ENCODE results near the gene SH2D1B. TPM values are rescaled to one million over a fixed set of nuclear protein-coding genes. Genes with fewer than 3 reads are reported as not detected.
"Not testable (repeated sequence)": the region's sequence is repeated elsewhere in the genome, so short reads cannot be mapped to it uniquely, and the experiment has no call there.

Gene SH2D1B
- total and polyA plus RNA-seq, 2 donors (not counting 1 experiment from before 2014, with no cell fraction given), result 0.15 TPM

DNA sequence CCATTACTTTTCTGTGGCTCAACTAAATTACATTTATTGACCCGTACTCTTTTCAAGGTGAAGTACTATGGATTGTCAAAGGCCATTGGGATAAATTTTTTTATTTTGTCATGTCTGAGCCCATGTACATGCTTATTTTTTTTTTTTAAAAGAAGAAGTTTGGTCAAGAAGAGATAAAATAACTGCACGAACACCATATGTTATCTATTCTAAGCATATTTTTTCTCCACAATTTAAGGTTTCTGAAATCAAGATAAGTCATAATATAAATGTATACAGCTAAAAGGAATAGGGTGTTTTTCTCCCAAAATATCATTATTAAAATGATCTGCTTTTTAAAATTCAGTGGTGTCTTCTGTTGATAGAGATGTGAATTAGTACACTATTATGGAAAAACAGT is 35.0 kb upstream of the SH2D1B start:
- no peaks in the 10 kb centered on the region for H3K36me3 ChIP-seq (replicated peaks in 1 of 2; ENCODE audit: control extremely low read depth in 1 of 2, control insufficient read depth in 1 of 2, extremely low read depth in 1 of 2, insufficient read depth in 2 of 2, low read length in 1 of 2)
- no peak overlapping the region for H3K4me2 ChIP-seq (replicated peaks; ENCODE audit: low read depth, low read length, poor library complexity, severe bottlenecking)
- TF ChIP-seq EZH2 (IDR thresholded peaks at IDR 0.05; ENCODE audit: borderline replicate concordance, insufficient read depth, low read depth, low read length, poor library complexity, severe bottlenecking), result no peak
- TF ChIP-seq, protein P1, sequence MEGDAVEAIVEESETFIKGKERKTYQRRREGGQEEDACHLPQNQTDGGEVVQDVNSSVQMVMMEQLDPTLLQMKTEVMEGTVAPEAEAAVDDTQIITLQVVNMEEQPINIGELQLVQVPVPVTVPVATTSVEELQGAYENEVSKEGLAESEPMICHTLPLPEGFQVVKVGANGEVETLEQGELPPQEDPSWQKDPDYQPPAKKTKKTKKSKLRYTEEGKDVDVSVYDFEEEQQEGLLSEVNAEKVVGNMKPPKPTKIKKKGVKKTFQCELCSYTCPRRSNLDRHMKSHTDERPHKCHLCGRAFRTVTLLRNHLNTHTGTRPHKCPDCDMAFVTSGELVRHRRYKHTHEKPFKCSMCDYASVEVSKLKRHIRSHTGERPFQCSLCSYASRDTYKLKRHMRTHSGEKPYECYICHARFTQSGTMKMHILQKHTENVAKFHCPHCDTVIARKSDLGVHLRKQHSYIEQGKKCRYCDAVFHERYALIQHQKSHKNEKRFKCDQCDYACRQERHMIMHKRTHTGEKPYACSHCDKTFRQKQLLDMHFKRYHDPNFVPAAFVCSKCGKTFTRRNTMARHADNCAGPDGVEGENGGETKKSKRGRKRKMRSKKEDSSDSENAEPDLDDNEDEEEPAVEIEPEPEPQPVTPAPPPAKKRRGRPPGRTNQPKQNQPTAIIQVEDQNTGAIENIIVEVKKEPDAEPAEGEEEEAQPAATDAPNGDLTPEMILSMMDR (IDR thresholded peaks at IDR 0.05), result no peak
- intact Hi-C loops (cut with micrococcal nuclease), result no loop called here
- Mint-ChIP-seq H3K9me3 (ENCODE audit: insufficient read depth) (no peaks in the 10 kb centered on the region), H3K4me1 (no peaks in the 10 kb centered on the region), H3K4me3 (no peak overlapping the region), H3K27ac (no peak overlapping the region), H3K27me3 (peaks cover 43% of the 10 kb centered on the region)
- no peaks in the 10 kb centered on the region for H3K4me1 ChIP-seq (ENCODE audit: control insufficient read depth in 2 of 2, insufficient read depth in 2 of 2, low read length in 2 of 2)
- ChIA-PET POLR2A (no interaction called here), CTCF (no interaction called here)
- no peaks in the 10 kb centered on the region for H3K79me2 ChIP-seq (ENCODE audit: control insufficient read depth, insufficient read depth, low read length)
- no peak overlapping the region for H3K9ac ChIP-seq (ENCODE audit: low read length)
- no peak overlapping the region for H3K27ac ChIP-seq (ENCODE audit: low read length in 2 of 2)
- H3K4me3 ChIP-seq (ENCODE audit: control extremely low read depth in 1 of 5, extremely low read depth in 1 of 5, insufficient read depth in 1 of 5, low read depth in 2 of 5, low read length in 4 of 5), result no peak overlapping the region
- ATAC-seq (ENCODE audit: low read depth) (no peak), DNase-seq (no peak)
- H3K27me3 ChIP-seq (replicated peaks in 1 of 4; ENCODE audit: control extremely low read depth in 1 of 4, control insufficient read depth in 3 of 4, insufficient read depth in 4 of 4, low read length in 3 of 4), result peaks cover 0 to 14% (median 3%) of the 10 kb centered on the region in 4 experiments
- no CpG with 5 or more reads among the region's 2 CpGs for WGBS (ENCODE audit: insufficient coverage)
- H4K20me1 ChIP-seq (ENCODE audit: control insufficient read depth, insufficient read depth, low read length, poor library complexity, severe bottlenecking), result no peaks in the 10 kb centered on the region
- no peaks in the 10 kb centered on the region for H3K9me3 ChIP-seq (ENCODE audit: control extremely low read depth in 1 of 3, control insufficient read depth in 2 of 3, insufficient read depth in 1 of 3, low read length in 2 of 3)
- H2AFZ ChIP-seq (ENCODE audit: insufficient read depth, low read depth, low read length, poor library complexity, severe bottlenecking), result no peak overlapping the region

GRCh38 chr1:162444903-162445302 is 33.0 kb upstream of the SH2D1B start:
- POLR2A ChIA-PET, result no interaction called here
- Mint-ChIP-seq H3K4me3 (no peak overlapping the region), H3K9me3 (ENCODE audit: insufficient read depth) (no peaks in the 10 kb centered on the region), H3K27me3 (peaks cover 44% of the 10 kb centered on the region), H3K27ac (no peak overlapping the region), H3K4me1 (no peaks in the 10 kb centered on the region)
- Histone ChIP-seq H3K27me3 (replicated peaks in 1 of 4; ENCODE audit: control extremely low read depth in 1 of 4, control insufficient read depth in 3 of 4, insufficient read depth in 4 of 4, low read length in 3 of 4) (peaks cover 0 to 14% (median 5%) of the 10 kb centered on the region in 4 experiments), H3K27ac (ENCODE audit: low read length in 2 of 2) (no peak overlapping the region), H4K20me1 (ENCODE audit: control insufficient read depth, insufficient read depth, low read length, poor library complexity, severe bottlenecking) (no peaks in the 10 kb centered on the region), H2AFZ (ENCODE audit: insufficient read depth, low read depth, low read length, poor library complexity, severe bottlenecking) (no peak overlapping the region), H3K4me1 (ENCODE audit: control insufficient read depth in 2 of 2, insufficient read depth in 2 of 2, low read length in 2 of 2) (no peaks in the 10 kb centered on the region), H3K9ac (ENCODE audit: low read length) (no peak overlapping the region), H3K36me3 (replicated peaks in 1 of 2; ENCODE audit: control extremely low read depth in 1 of 2, control insufficient read depth in 1 of 2, extremely low read depth in 1 of 2, insufficient read depth in 2 of 2, low read length in 1 of 2) (no peaks in the 10 kb centered on the region), H3K4me3 (ENCODE audit: control extremely low read depth in 1 of 5, extremely low read depth in 1 of 5, insufficient read depth in 1 of 5, low read depth in 2 of 5, low read length in 4 of 5) (no peak overlapping the region), H3K79me2 (ENCODE audit: control insufficient read depth, insufficient read depth, low read length) (no peaks in the 10 kb centered on the region), H3K9me3 (ENCODE audit: control extremely low read depth in 1 of 3, control insufficient read depth in 2 of 3, insufficient read depth in 1 of 3, low read length in 2 of 3) (peaks cover 0 to 3% (median 1%) of the 10 kb centered on the region in 3 donors), H3K4me2 (replicated peaks; ENCODE audit: low read depth, low read length, poor library complexity, severe bottlenecking) (no peak overlapping the region)
- no peak for DNase-seq
- CTCF ChIA-PET, result no interaction called here
- TF ChIP-seq, protein P1 (IDR thresholded peaks at IDR 0.05), result no peak
- TF ChIP-seq EZH2 (IDR thresholded peaks at IDR 0.05; ENCODE audit: borderline replicate concordance, insufficient read depth, low read depth, low read length, poor library complexity, severe bottlenecking), result no peak
- ATAC-seq (ENCODE audit: low read depth), result no peak
- intact Hi-C loops (cut with micrococcal nuclease), result no loop called here

DNA sequence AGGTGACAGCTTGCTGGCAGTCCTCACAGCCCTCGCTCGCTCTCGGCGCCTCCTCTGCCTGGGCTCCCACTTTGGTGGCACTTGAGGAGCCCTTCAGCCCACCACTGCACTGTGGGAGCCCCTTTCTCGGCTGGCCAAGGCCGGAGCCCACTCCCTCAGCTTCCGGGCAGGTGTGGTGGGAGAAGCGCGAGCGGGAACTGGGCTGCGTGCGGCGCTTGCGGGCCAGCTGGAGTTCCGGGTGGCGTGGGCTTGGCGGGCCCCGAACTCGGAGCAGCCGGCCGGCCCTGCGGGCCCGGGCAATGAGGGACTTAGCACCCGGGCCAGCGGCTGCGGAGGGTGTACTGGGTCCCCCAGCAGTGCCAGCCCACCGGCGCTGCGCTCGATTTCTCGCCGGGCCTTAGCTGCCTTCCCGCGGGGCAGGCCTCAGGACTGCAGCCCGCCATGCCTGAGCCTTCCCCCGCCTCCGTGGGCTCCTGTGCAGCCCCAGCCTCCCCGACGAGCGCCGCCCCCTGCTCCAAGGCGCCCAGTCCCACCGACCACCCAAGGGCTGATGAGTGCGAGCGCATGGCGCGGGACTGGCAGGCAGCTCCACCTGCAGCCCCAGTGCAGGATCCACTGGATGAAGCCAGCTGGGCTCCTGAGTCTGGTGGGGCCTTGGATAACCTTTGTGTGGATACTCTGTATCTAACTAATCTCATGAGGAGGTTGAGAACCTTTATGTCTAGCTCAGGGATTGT is 21.2 kb upstream of the SH2D1B start:
- H3K79me2 ChIP-seq (ENCODE audit: control insufficient read depth, insufficient read depth, low read length); H3K9me3 ChIP-seq (ENCODE audit: control extremely low read depth in 1 of 3, control insufficient read depth in 2 of 3, insufficient read depth in 1 of 3, low read length in 2 of 3); H3K9me3 Mint-ChIP-seq (ENCODE audit: insufficient read depth); H3K4me1 Mint-ChIP-seq; H3K9ac ChIP-seq (ENCODE audit: low read length); H3K27ac Mint-ChIP-seq; H3K4me3 Mint-ChIP-seq; H4K20me1 ChIP-seq (ENCODE audit: control insufficient read depth, insufficient read depth, low read length, poor library complexity, severe bottlenecking); H3K36me3 ChIP-seq (replicated peaks in 1 of 2; ENCODE audit: control extremely low read depth in 1 of 2, control insufficient read depth in 1 of 2, extremely low read depth in 1 of 2, insufficient read depth in 2 of 2, low read length in 1 of 2); POLR2A ChIA-PET; H3K27me3 Mint-ChIP-seq; H2AFZ ChIP-seq (ENCODE audit: insufficient read depth, low read depth, low read length, poor library complexity, severe bottlenecking); H3K27me3 ChIP-seq (replicated peaks in 1 of 4; ENCODE audit: control extremely low read depth in 1 of 4, control insufficient read depth in 3 of 4, insufficient read depth in 4 of 4, low read length in 3 of 4); H3K27ac ChIP-seq (ENCODE audit: low read length in 2 of 2); H3K4me2 ChIP-seq (replicated peaks; ENCODE audit: low read depth, low read length, poor library complexity, severe bottlenecking); H3K4me3 ChIP-seq (ENCODE audit: control extremely low read depth in 1 of 5, extremely low read depth in 1 of 5, insufficient read depth in 1 of 5, low read depth in 2 of 5, low read length in 4 of 5); H3K4me1 ChIP-seq (ENCODE audit: control insufficient read depth in 2 of 2, insufficient read depth in 2 of 2, low read length in 2 of 2); DNase-seq; intact Hi-C loops (cut with micrococcal nuclease); ATAC-seq (ENCODE audit: low read depth): not testable (repeated sequence)
- CTCF ChIA-PET, result interaction anchor here (0.5 kb wide), 1 partner anchor 659 kb away, joined by 3 read pairs; no protein-coding TSS in a partner anchor
- WGBS (ENCODE audit: insufficient coverage), result 96% methylated on average over 36 of the region's 47 CpGs

All from B cell (primary cell).